ENCODE data around the gene DSCAM. TPM values are rescaled to one million over a fixed set of nuclear protein-coding genes. Genes with fewer than 3 reads are reported as not detected.

Gene DSCAM
- total RNA-seq, 4 donors from 2014 or later: 0.07 TPM; not detected in 3

DNA sequence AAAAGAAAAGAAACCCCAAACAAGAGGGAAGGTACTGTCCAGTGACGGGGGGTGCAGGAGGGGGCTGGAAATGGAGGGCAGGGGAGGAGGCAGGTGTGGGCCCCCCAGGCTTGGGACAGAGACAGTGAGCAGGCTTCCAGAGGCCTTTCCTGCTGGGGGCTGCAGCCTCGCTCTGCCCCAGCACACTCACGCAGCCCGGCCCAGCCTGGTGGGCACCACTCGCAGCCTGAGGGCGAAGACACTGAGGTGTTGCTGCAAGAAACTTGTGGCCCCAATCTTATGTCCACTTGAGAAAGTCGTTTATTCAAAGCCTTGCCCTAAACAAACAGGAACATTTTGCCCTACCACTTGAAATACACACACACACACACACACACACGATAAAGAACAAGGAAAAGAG, 705.3 kb downstream of the DSCAM start:
- Histone ChIP-seq H3K27me3 (no peaks in the 10 kb centered on the region), H3K27ac (no peak overlapping the region), H3K4me3 (no peak overlapping the region), H3K36me3 (no peaks in the 10 kb centered on the region), H3K4me1 (no peaks in the 10 kb centered on the region), H3K9me3 (no peaks in the 10 kb centered on the region)
- intact Hi-C loops (cut with DNase I; ENCODE audit: low total_unique reads): no loop called here
- no peak for DNase-seq
- no peak for TF ChIP-seq POLR2A (IDR thresholded peaks at IDR 0.05)
- TF ChIP-seq, protein P1, sequence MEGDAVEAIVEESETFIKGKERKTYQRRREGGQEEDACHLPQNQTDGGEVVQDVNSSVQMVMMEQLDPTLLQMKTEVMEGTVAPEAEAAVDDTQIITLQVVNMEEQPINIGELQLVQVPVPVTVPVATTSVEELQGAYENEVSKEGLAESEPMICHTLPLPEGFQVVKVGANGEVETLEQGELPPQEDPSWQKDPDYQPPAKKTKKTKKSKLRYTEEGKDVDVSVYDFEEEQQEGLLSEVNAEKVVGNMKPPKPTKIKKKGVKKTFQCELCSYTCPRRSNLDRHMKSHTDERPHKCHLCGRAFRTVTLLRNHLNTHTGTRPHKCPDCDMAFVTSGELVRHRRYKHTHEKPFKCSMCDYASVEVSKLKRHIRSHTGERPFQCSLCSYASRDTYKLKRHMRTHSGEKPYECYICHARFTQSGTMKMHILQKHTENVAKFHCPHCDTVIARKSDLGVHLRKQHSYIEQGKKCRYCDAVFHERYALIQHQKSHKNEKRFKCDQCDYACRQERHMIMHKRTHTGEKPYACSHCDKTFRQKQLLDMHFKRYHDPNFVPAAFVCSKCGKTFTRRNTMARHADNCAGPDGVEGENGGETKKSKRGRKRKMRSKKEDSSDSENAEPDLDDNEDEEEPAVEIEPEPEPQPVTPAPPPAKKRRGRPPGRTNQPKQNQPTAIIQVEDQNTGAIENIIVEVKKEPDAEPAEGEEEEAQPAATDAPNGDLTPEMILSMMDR (IDR thresholded peaks at IDR 0.05): no peak

DNA sequence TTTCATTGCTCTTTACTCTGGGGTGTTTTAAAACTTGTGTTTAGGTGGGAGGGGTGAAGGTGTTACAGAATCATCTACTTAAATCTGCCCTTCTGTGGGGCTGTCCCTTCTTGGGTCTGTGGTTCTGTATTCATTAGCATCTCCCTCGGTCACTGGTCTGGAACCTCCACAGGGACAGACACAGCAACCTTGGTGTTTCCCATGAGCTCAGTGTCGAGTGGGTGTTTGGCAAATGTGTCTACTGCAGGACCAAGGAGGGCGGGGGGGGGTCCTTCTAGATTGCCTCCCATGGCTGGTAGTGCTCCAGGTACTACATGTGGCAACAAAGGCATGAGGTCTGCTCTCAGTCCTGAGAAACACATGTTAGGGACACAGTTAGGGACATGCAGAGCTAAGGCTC, 706.3 kb downstream of the DSCAM start:
- no peaks in the 10 kb centered on the region for H3K36me3 ChIP-seq
- TF ChIP-seq, protein P1 (IDR thresholded peaks at IDR 0.05): no peak
- no peak for TF ChIP-seq POLR2A (IDR thresholded peaks at IDR 0.05)
- H3K4me1 ChIP-seq: no peaks in the 10 kb centered on the region
- H3K4me3 ChIP-seq: no peak overlapping the region
- DNase-seq: no peak
- H3K27ac ChIP-seq: no peak overlapping the region
- intact Hi-C loops (cut with DNase I; ENCODE audit: low total_unique reads): no loop called here
- H3K9me3 ChIP-seq: no peaks in the 10 kb centered on the region
- no peaks in the 10 kb centered on the region for H3K27me3 ChIP-seq

DNA sequence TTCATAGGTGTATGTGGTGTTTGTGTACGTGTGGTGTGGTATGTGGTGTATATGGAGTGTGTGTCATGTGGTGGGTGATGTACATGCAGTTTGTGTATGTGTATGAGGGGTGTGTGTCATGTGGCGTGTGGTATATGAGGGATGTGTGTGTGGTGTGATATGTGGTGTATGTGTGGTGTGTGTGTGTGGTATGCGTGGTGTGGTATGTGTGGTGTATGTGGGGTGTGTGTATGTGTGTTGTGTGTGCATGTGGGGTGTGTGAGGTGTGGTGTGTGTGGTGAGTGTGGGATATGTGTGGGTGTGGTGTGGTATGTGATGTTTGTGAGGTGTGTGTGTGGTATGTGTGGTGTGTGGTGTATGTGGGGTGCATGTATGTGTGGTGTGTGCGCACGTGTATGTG, 707.3 kb downstream of the DSCAM start:
- Histone ChIP-seq H3K4me1 (no peaks in the 10 kb centered on the region), H3K9me3 (no peaks in the 10 kb centered on the region), H3K36me3 (no peaks in the 10 kb centered on the region), H3K27ac (no peak overlapping the region), H3K4me3 (no peak overlapping the region), H3K27me3 (no peaks in the 10 kb centered on the region)
- DNase-seq: no peak
- intact Hi-C loops (cut with DNase I; ENCODE audit: low total_unique reads): no loop called here
- TF ChIP-seq, protein P1 (IDR thresholded peaks at IDR 0.05): no peak
- TF ChIP-seq POLR2A (IDR thresholded peaks at IDR 0.05): no peak

GRCh38 chr21:40136571-40136970, 710.4 kb downstream of the DSCAM start:
- Histone ChIP-seq H3K4me3 (no peak overlapping the region), H3K9me3 (no peaks in the 10 kb centered on the region), H3K36me3 (no peaks in the 10 kb centered on the region), H3K4me1 (no peaks in the 10 kb centered on the region), H3K27me3 (no peaks in the 10 kb centered on the region), H3K27ac (no peak overlapping the region)
- DNase-seq: no peak
- TF ChIP-seq, protein P1 (IDR thresholded peaks at IDR 0.05): no peak
- TF ChIP-seq POLR2A (IDR thresholded peaks at IDR 0.05): no peak
- intact Hi-C loops (cut with DNase I; ENCODE audit: low total_unique reads): no loop called here

- Histone ChIP-seq H3K4me3 (no peak overlapping the region), H3K4me1 (no peaks in the 10 kb centered on the region), H3K27me3 (no peaks in the 10 kb centered on the region), H3K9me3 (no peaks in the 10 kb centered on the region), H3K27ac (no peak overlapping the region), H3K36me3 (no peaks in the 10 kb centered on the region)
- DNase-seq: no peak
- intact Hi-C loops (cut with DNase I; ENCODE audit: low total_unique reads): no loop called here
- TF ChIP-seq, protein P1 (IDR thresholded peaks at IDR 0.05): no peak
- no peak for TF ChIP-seq POLR2A (IDR thresholded peaks at IDR 0.05)
Measured at GRCh38 chr21:40134731-40135492, 712.0 kb downstream of the DSCAM start.

All from uterus (tissue), 4 donors.